HG02610 (cell line): ENCODE measurements around the gene CD7.

Experiments
- ATAC-seq: cut with Tn5 transposase; IDR thresholded peaks from one replicate; pipeline ENCODE4 v1.9.1; 2021; ENCODE audit warnings: mild to moderate bottlenecking, moderate library complexity; ENCODE audit not compliant: unreplicated experiment

Gene CD7

GRCh38 chr17:82282239-82283207 lies 34.9 kb downstream of the CD7 start:
- no peak for ATAC-seq

- ATAC-seq: no peak
These were observed 35.7 kb downstream of the CD7 start for GRCh38 chr17:82281502-82282238.

- no peak for ATAC-seq
These were observed 36.3 kb downstream of the CD7 start for GRCh38 chr17:82281076-82281475.

GRCh38 chr17:82280537-82280936 lies 36.9 kb downstream of the CD7 start:
- no peak for ATAC-seq

GRCh38 chr17:82278786-82279391 lies 38.5 kb downstream of the CD7 start:
- ATAC-seq: no peak

GRCh38 chr17:82278308-82278707 lies 39.1 kb downstream of the CD7 start:
- no peak for ATAC-seq

GRCh38 chr17:82277851-82278250 lies 39.6 kb downstream of the CD7 start:
- ATAC-seq: no peak

- no peak for ATAC-seq
These were observed 40.5 kb downstream of the CD7 start for GRCh38 chr17:82276938-82277337.

- ATAC-seq: no peak
These were observed 42.1 kb downstream of the CD7 start for GRCh38 chr17:82275326-82275725.

- ATAC-seq: no peak
These were observed 43.0 kb downstream of the CD7 start for GRCh38 chr17:82274134-82275020.

- peak; percentile 61 for ATAC-seq
These were observed 43.9 kb downstream of the CD7 start, which contains the start of gene CSNK1D for GRCh38 chr17:82273327-82274133. TSS of gene CSNK1D (minus strand) at chr17:82273700. CDS start at chr17:82273381, 319 bp downstream.

- no peak for ATAC-seq
These were observed 44.7 kb downstream of the CD7 start for GRCh38 chr17:82272495-82273326.

- ATAC-seq: no peak
These were observed 46.0 kb downstream of the CD7 start for GRCh38 chr17:82271401-82271800.

GRCh38 chr17:82270651-82271050 lies 46.8 kb downstream of the CD7 start:
- ATAC-seq: no peak

GRCh38 chr17:82269882-82270500 lies 47.4 kb downstream of the CD7 start:
- no peak for ATAC-seq

- no peak for ATAC-seq
These were observed 48.1 kb downstream of the CD7 start for GRCh38 chr17:82269138-82269881.

GRCh38 chr17:82267575-82268379 lies 49.6 kb downstream of the CD7 start:
- ATAC-seq: no peak
